HEK293T (cell line): Measurements from ENCODE around the gene LMO7.

Source experiments
- ARNT ChIP-seq: fragments of 450-650 bp; IDR thresholded peaks from 2 replicates; pipeline ENCODE4 v1.6.1; 2017; ENCODE audit warnings: mild to moderate bottlenecking
- BHLHE40 ChIP-seq: fragments of 450-650 bp; IDR thresholded peaks from 2 replicates; pipeline ENCODE4 v1.6.1; 2016; ENCODE audit warnings: mild to moderate bottlenecking, moderate library complexity, borderline replicate concordance
- ELF4 ChIP-seq: fragments of 450-650 bp; IDR thresholded peaks from 2 replicates; pipeline ENCODE4 v1.6.1; 2017; ENCODE audit warnings: antibody characterized with exemption
- FOXK2 ChIP-seq: fragments of 450-650 bp; IDR thresholded peaks from 2 replicates; pipeline ENCODE4 v1.6.1; 2016; ENCODE audit warnings: mild to moderate bottlenecking
- FOXM1 ChIP-seq: fragments of 450-650 bp; IDR thresholded peaks from 2 replicates; pipeline ENCODE4 v1.6.1; 2017; ENCODE audit warnings: mild to moderate bottlenecking, borderline replicate concordance
- HDGF ChIP-seq: fragments of 450-650 bp; IDR thresholded peaks from 2 replicates; pipeline ENCODE4 v1.6.1; 2017; ENCODE audit warnings: antibody characterized with exemption, borderline replicate concordance
- L3MBTL2 ChIP-seq: fragments of 450-650 bp; conservative IDR thresholded peaks from 2 replicates; pipeline ENCODE4 v1.6.1; 2016; ENCODE audit warnings: mild to moderate bottlenecking
- LEF1 ChIP-seq: fragments of 450-650 bp; IDR thresholded peaks from 2 replicates; pipeline ENCODE4 v1.6.1; 2017; ENCODE audit warnings: mild to moderate bottlenecking, borderline replicate concordance
- PKNOX1 ChIP-seq: fragments of 450-650 bp; IDR thresholded peaks from 2 replicates; pipeline ENCODE4 v1.6.1; 2016
- SP1 ChIP-seq: fragments of 450-650 bp; IDR thresholded peaks from 2 replicates; pipeline ENCODE4 v1.6.1; 2017
- SUZ12 ChIP-seq: fragments of 450-650 bp; IDR thresholded peaks from 2 replicates; pipeline ENCODE4 v1.6.1; 2016; ENCODE audit warnings: mild to moderate bottlenecking
- TARDBP ChIP-seq: fragments of 450-650 bp; IDR thresholded peaks from 2 replicates; pipeline ENCODE4 v1.6.1; 2016

GRCh38 chr13:75896271-75896670 lies 260.1 kb downstream of the LMO7 start:
- TF ChIP-seq SP1 (no peak), ELF4 (no peak), ARNT (no peak), PKNOX1 (no peak), SUZ12 (no peak), TARDBP (no peak), LEF1 (no peak), HDGF (no peak), L3MBTL2 (no peak), FOXM1 (no peak), BHLHE40 (no peak), FOXK2 (no peak)
